ENCODE results near the gene ADORA1.

DNA sequence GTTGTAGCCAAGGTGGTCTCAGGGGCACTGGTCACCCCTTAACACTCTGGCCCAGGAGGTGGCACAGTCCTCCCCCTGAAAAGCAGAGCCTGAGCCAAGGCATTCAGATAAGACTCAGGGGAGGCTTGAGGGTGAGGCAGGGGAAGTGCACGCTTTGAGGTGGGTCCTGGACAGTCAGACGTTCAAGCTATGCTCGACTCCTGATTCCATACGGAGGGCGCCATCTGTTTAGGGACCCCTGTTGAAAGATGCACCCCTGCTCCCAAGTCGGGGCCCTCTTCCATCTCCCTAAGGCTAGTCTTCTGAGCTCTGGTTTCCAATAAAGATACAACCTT is 71.9 kb downstream of the ADORA1 start:
- TF ChIP-seq MXI1 (IDR thresholded peaks at IDR 0.05; ENCODE audit: borderline replicate concordance, low read depth, low read length) (no peak), BHLHE40 (IDR thresholded peaks at IDR 0.05; ENCODE audit: low read depth, low read length) (no peak), RCOR1 (IDR thresholded peaks at IDR 0.05; ENCODE audit: insufficient replicate concordance, low read length) (no peak), MAZ (IDR thresholded peaks at IDR 0.05; ENCODE audit: borderline replicate concordance, low read depth, low read length) (no peak), POLR2A (IDR thresholded peaks at IDR 0.05; ENCODE audit: low read depth, low read length) (no peak)
- TF ChIP-seq, protein P1, sequence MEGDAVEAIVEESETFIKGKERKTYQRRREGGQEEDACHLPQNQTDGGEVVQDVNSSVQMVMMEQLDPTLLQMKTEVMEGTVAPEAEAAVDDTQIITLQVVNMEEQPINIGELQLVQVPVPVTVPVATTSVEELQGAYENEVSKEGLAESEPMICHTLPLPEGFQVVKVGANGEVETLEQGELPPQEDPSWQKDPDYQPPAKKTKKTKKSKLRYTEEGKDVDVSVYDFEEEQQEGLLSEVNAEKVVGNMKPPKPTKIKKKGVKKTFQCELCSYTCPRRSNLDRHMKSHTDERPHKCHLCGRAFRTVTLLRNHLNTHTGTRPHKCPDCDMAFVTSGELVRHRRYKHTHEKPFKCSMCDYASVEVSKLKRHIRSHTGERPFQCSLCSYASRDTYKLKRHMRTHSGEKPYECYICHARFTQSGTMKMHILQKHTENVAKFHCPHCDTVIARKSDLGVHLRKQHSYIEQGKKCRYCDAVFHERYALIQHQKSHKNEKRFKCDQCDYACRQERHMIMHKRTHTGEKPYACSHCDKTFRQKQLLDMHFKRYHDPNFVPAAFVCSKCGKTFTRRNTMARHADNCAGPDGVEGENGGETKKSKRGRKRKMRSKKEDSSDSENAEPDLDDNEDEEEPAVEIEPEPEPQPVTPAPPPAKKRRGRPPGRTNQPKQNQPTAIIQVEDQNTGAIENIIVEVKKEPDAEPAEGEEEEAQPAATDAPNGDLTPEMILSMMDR (conservative IDR thresholded peaks at IDR 0.05; ENCODE audit: low read depth, low read length): no peak
- TF ChIP-seq, protein P2, sequence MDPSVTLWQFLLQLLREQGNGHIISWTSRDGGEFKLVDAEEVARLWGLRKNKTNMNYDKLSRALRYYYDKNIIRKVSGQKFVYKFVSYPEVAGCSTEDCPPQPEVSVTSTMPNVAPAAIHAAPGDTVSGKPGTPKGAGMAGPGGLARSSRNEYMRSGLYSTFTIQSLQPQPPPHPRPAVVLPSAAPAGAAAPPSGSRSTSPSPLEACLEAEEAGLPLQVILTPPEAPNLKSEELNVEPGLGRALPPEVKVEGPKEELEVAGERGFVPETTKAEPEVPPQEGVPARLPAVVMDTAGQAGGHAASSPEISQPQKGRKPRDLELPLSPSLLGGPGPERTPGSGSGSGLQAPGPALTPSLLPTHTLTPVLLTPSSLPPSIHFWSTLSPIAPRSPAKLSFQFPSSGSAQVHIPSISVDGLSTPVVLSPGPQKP (IDR thresholded peaks at IDR 0.05; ENCODE audit: borderline replicate concordance, low read depth, low read length): no peak

All from IMR-90 (cell line).